Measurements from ENCODE around the gene APLNR. TPM values are rescaled to one million over a fixed set of nuclear protein-coding genes. Genes with fewer than 3 reads are reported as not detected.

The APLNR gene
- 0.06 to 0.07 TPM in 2 of 5 replicates, not detected in the others for total RNA-seq (2022; extraction: Qiagen RNA extraction)

GRCh38 chr11:57237204-57237681 lies at the start of gene APLNR:
Gene APLNR (minus strand): TSS chr11:57237250. CDS start chr11:57237004, 246 bp downstream.

Other genes starting within 250 kb of the APLNR start
- gene OR5AK2, start 248.3 kb downstream of the APLNR start, total RNA-seq (2022; extraction: Qiagen RNA extraction): not detected in 5 replicates
- not detected in 5 replicates for gene LRRC55, start 55.3 kb downstream of the APLNR start, total RNA-seq (2022; extraction: Qiagen RNA extraction)
- gene TNKS1BP1, start 87.7 kb upstream of the APLNR start, total RNA-seq (2022; extraction: Qiagen RNA extraction): 79.9 to 91.1 TPM (median 87.9 TPM) in 5 replicates
- gene SSRP1, start 98.6 kb upstream of the APLNR start, total RNA-seq (2022; extraction: Qiagen RNA extraction): 199 to 265 TPM (median 217 TPM) in 5 replicates
- gene P2RX3, start 101.1 kb upstream of the APLNR start, total RNA-seq (2022; extraction: Qiagen RNA extraction): 0.07 to 0.32 TPM (median 0.23 TPM) in 5 replicates
- gene PRG3, start 143.9 kb upstream of the APLNR start, total RNA-seq (2022; extraction: Qiagen RNA extraction): not detected in 5 replicates
- gene PRG2, start 153.4 kb upstream of the APLNR start, total RNA-seq (2022; extraction: Qiagen RNA extraction): 0.08 TPM in 1 of 5 replicates, not detected in the others
- 0.33 to 0.85 TPM (median 0.53 TPM) in 5 replicates for gene SLC43A3, start 189.9 kb upstream of the APLNR start, total RNA-seq (2022; extraction: Qiagen RNA extraction)
- 49.3 to 87.5 TPM (median 82.4 TPM) in 5 replicates for gene RTN4RL2, start 223.3 kb upstream of the APLNR start, total RNA-seq (2022; extraction: Qiagen RNA extraction)